HG02623 (cell line): ENCODE results near the gene C4orf36.
"Not testable (repeated sequence)": the region's sequence is repeated elsewhere in the genome, so short reads cannot be mapped to it uniquely, and the experiment has no call there.

Experiments used
- ATAC-seq: cut with Tn5 transposase; IDR thresholded peaks from one replicate; pipeline ENCODE4 v1.9.1; 2021; ENCODE audit warnings: moderate library complexity; ENCODE audit not compliant: unreplicated experiment

The C4orf36 gene

DNA sequence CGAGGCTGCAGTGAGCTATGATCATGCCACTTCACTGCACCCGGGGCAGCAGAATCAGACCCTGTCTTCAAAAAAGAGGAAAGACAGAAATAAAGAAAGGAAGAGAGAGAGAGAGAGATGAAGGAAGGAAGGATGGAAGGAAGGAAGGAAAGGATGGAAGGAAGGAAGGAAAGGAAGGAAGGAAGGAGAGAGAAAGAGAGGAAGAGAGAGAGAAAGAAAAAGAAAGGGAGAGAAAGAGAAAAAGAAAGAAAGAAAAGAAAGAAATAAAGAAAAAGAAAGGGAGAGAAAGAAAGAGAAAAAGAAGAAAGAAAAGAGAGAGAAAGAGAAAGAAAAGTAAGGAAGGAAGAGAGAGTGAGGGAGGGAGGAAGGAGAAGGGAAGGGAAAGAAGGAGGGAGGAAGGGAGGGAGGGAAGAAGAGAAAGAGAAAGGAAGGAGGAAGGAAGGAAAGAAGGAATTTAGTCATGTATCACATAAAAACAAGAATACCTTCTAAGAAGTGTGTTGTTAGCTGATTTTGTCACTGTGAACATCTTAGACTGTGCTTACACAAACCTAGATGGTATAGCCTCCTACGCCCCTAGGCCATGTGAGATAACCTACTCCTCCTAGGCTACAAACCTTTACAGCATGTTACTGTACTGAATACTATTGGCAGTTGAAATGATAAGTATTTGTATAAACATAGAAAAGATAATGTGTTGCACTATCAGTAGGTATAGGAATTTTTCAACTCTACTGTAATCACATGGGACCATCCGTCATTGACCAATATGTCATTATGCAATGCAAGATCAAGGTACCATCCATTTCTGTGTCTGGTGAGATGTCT is 25.2 kb upstream of the C4orf36 start:
- ATAC-seq: no peak

DNA sequence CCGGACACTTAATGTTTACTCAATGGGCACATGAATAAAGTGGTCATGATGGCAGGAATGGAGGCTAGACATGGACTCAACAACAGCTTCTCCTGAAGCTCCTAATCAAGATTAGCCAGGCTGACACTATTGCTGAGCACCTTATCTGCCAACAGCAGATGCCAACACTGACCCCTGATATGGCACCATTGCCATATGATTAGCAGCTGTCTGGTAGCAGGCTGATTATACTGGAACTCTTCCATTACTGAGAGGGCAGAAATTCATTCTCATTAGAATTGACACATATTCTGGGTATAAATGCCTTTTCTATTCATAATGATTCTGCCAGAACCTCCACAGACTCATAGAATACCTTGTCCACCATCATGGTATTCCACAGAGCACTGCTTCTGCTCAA is 24.2 kb upstream of the C4orf36 start:
- no peak for ATAC-seq

- no peak for ATAC-seq
Observed at GRCh38 chr4:86910820-86911684, 18.8 kb upstream of the C4orf36 start.

GRCh38 chr4:86910369-86910768 is 18.1 kb upstream of the C4orf36 start:
- no peak for ATAC-seq

- ATAC-seq: no peak
Observed at GRCh38 chr4:86909546-86910295, 17.5 kb upstream of the C4orf36 start.

DNA sequence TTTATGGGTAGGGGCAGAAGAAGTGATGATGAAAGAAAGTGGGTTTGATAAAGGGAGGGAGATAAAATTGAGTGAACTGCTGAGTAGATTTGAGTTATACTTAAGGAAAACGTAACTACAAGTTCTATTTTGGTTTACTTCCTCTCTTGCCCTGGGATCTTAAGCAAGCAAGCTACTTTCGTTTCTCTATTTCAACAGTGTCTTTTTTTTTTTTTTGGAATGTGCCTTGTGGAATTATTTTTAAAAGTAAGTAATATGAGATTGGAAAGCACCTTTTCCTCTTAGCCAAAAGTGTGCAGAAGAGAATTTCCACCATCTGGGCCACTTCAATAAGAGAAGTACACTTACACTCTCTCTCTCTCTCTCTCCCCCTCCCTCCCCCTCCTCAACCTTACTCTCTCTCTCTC is 16.0 kb upstream of the C4orf36 start:
- ATAC-seq: no peak

GRCh38 chr4:86901864-86902263 is 9.6 kb upstream of the C4orf36 start:
- no peak for ATAC-seq

GRCh38 chr4:86898562-86898961 is 6.3 kb upstream of the C4orf36 start:
- ATAC-seq: no peak

DNA sequence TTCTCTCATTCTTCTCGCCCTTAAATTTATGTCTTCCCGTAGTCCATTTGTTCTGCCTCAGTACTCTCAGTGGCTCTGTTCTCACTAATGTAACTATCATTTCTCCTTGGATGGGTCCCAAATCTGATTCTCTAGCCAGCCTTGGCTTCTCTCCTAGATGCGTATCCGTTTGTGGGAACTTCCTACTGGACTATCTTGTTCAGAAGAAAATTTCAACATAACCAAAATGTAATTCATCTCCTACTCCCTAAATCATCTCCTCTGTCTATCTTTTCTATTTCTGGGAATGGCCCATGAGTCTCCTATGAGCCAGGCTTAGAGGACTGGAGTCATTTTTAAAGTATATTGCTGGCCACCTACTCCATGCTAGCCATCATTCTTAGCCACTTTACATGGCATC is 4.4 kb upstream of the C4orf36 start:
- no peak for ATAC-seq

DNA sequence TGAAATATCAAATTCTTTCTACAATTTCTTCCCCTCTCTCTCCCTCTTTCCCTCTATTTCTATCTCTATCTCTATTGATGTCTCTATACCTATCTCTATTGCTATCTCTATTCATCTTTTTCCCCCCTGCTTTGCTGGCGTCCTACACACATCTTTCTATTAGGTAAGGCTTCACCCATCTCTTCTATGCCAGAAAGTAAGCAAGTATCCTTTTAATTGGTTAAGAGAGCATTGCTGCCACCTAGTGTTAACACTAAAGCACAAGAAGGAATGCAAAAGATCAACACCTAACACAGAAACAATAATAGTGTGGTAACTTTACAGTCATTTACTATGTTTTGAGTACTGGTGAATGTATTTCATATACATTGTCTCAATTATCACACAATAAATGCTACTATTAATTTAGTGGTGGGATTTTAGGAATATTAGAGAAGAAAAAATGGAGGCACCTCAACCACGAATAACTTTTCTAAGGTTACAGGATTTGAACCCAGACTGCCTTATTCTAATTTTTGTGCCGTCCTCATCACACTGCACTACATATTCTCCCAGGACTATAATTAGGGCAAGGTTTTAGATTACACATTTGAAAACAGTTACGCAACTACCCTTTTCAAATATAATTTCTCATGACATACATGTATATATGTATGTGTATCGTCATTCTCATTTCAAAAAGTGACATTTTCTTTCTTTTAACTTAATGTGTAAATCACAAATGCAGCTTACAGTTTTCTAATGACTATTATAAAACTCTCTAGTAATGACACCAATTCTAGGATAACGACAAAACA is 3.7 kb upstream of the C4orf36 start:
- peak; percentile 47 for ATAC-seq

GRCh38 chr4:86894455-86894854 is 2.2 kb upstream of the C4orf36 start:
- no peak for ATAC-seq

GRCh38 chr4:86893136-86893535 is 914 bp upstream of the C4orf36 start:
- no peak for ATAC-seq

DNA sequence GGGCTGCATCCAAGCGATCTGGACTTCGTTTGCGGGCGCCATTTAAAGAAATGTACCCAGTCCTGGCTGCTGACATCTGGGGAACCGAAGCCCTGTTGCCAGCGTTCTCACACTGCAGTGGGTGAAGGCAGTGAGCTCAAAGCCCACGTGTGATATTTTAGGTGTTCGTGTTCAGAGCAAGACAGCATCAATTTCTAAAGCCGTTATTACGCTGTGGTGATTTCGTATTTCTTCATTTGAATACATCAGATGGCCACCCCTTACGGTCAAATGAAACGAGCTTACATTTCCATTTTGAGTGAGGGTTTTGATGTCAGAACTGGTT is 376 bp upstream of the C4orf36 start:
- ATAC-seq: no peak

DNA sequence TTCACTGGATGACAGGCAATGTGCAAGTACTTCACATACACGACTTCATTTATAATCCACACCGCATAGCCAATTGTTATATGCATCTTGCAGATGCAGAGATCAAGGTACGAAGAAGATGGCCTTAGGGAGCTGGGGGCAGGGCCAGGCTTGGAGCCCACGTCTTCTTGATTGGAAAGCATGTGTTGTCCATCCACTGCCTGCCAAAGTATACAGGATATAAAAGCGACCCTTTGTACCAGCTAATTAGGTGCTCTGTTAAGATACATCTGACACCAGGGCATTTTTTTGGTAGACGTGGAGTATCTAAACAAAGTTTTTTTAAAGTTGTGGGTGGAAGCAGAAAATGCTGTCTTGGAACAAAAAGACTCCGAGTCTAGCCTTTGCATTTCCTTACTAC is 1.4 kb downstream of the C4orf36 start:
- ATAC-seq: no peak

DNA sequence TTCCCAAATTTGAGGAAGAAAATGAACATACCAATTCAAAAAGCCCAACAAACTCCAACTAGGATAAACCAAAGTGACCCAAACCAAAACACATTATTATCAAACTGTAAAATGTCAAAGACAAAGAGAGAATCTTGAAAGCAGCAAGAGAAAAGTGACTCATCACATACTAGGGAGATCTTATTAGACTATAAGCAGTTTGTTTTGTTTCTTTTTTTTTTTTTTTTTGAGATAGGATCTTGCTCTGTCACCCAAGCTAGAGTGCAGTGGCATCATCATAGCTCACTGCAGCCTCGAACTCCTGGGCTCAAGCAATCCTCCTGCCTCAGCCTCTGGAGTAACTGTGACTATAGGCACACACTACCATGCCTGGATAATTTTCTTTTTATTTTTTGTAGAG is 12.6 kb downstream of the C4orf36 start:
- no peak for ATAC-seq

DNA sequence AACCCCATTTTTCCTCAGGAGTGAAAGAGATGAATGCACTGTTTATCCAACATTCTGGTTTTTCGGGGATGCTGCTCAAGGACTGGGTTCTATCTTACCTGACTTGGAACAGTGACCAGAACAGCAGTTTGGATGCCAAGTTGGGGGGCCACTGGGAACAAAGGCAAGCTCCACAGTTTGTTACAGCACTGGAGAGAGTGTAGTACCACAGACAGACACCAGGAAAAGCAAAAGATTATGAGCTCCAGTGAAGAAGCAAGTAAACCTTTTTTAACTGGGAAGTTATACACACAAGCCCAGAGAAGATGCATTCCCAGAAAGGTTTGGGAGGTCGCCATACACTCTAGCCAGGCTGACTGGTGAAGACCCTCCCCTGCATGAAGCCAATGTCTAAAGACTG is 13.6 kb downstream of the C4orf36 start:
- no peak for ATAC-seq

DNA sequence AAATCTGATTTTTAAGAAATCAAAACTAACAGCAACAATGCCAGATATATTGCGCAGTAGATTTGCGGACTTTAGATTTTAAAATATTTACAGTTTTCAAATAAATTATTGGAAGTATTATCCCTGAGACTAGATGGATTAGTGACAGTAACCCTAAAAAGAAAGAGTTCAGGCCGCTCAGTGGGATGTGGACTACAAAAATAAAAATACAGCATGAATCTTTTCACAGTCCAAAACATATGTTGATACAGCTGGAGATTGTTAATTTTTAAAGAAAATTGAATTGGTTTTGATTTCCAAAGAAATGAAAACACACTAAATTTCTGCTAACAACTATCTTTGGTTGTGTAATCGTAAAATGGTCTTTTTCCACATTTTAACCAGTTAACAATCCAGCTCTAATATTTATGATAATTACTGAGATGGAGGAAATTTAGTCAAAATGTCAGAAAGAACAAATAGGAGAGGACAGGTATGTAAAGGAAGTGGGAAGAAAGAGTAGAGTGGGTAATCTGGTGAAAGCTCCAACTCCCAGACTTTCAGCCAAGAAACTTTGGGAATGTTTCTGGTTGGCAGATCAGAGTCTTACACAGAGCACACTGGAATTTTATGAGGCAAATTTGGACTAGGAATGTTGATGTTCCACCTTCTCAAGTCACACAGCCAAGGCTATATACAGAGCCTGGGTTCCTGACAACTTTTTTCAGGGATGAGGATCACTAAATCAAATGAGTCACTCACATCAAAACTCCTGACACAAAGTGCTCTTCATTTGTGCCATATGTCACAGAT is 15.1 kb downstream of the C4orf36 start:
- no peak for ATAC-seq

- ATAC-seq: not testable (repeated sequence)
Observed at GRCh38 chr4:86875436-86875835, 16.8 kb downstream of the C4orf36 start.

DNA sequence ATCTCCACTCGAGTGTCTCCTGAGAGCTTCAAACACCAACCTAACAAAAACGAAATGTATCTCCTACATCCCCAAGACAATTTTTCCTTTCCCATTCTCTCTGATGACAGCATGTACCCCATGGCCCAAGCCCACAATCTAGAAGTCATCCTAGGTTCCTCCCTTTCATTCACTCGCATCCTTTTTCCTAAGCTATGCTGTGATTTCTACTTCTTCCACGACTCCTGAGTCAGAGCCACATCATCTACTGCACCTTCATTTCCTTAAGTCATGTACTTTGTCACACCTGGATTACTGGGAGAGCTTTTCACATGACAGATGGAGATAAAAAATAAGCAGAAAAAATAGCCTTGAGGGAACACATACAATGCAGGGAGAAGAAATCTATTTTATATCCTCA is 20.1 kb downstream of the C4orf36 start:
- ATAC-seq: no peak
